22Rv1 (cell line): ENCODE results near the gene SEPHS1.
"Not testable (repeated sequence)": the region's sequence is repeated elsewhere in the genome, so short reads cannot be mapped to it uniquely, and the experiment has no call there.

Experiments
- H3K27ac ChIP-seq: fragments of 450-650 bp; 2 replicates; pipeline ENCODE4 v1.5.1; 2017
- CTCF ChIP-seq: fragments of 450-650 bp; IDR thresholded peaks from 2 replicates; pipeline ENCODE4 v1.5.1; 2017; ENCODE audit warnings: mild to moderate bottlenecking
- ZFX ChIP-seq: fragments of 450-650 bp; IDR thresholded peaks from 2 replicates; pipeline ENCODE4 v1.6.1; 2017; ENCODE audit warnings: antibody characterized with exemption, borderline replicate concordance

Gene SEPHS1

GRCh38 chr10:13388478-13389230, 40.6 kb upstream of the SEPHS1 start:
- TF ChIP-seq ZFX (no peak), CTCF (no peak)
- no peak overlapping the region for H3K27ac ChIP-seq

GRCh38 chr10:13386021-13386420, 37.9 kb upstream of the SEPHS1 start:
- no peak overlapping the region for H3K27ac ChIP-seq
- TF ChIP-seq CTCF (no peak), ZFX (no peak)

- TF ChIP-seq ZFX, result no peak
- TF ChIP-seq CTCF, result no peak
- H3K27ac ChIP-seq, result no peak overlapping the region
Measured at GRCh38 chr10:13383399-13383761, 35.3 kb upstream of the SEPHS1 start.

- TF ChIP-seq CTCF, result no peak
- no peak for TF ChIP-seq ZFX
- H3K27ac ChIP-seq, result no peak overlapping the region
Measured at GRCh38 chr10:13382703-13383398, 34.8 kb upstream of the SEPHS1 start.

GRCh38 chr10:13379061-13379460, 31.0 kb upstream of the SEPHS1 start:
- H3K27ac ChIP-seq, result not testable (repeated sequence)

GRCh38 chr10:13376746-13377145, 28.7 kb upstream of the SEPHS1 start:
- no peak overlapping the region for H3K27ac ChIP-seq
- no peak for TF ChIP-seq CTCF
- no peak for TF ChIP-seq ZFX

- H3K27ac ChIP-seq, result no peak overlapping the region
- TF ChIP-seq CTCF (no peak), ZFX (no peak)
Measured at GRCh38 chr10:13376297-13376696, 28.2 kb upstream of the SEPHS1 start.
